Stimulated activated CD4-positive, alpha-beta T cell treated with anti-CD3 and anti-CD28 coated beads, Interleukin-2, amount 100 ng/mL, for 24 hours (primary cell): ENCODE results near the gene DGCR2.
"Not testable (repeated sequence)": the region's sequence is repeated elsewhere in the genome, so short reads cannot be mapped to it uniquely, and the experiment has no call there.

Experiments
- DNase-seq, 2 donors: peaks; one replicate each; pipeline ENCODE4 v3.0.0-alpha.2; 2020

DGCR2 gene

DNA sequence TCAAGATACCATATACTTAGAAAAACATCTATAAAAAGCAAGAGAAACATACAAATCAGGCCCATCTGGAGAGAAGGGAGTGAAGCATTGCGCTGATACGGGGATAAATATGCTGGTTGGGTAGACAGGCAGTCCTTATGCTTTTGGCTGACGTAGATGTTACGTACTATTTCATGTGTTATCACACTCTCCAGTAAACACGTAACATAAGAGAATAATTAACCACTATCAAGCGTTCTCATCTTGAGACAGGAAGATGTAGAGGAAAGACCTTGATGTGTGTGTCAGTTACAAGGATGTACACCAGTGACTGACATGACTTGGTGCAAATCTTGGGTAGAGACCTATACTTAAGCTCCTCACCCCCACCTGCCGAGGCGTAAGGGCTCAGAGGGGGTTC is 99.5 kb downstream of the DGCR2 start:
- no peak for DNase-seq

DNA sequence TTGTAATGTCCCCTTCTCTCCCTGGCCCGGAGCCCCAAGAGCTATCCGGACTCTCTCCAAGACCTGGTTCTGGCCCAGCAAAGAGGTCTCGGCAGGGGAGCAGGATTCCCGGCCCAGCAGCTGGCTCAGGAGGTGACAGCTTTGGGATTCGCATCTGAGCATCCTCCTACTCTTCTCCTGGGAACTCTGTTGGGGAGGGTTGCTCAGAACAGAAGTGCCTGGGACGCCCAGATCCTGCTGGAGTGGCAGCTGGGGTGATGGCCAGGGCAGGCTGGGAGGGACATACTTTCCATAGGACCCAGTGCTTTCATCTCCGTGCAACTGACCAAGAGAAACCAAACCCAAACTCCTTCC is 102.6 kb downstream of the DGCR2 start:
- no peak for DNase-seq

DNA sequence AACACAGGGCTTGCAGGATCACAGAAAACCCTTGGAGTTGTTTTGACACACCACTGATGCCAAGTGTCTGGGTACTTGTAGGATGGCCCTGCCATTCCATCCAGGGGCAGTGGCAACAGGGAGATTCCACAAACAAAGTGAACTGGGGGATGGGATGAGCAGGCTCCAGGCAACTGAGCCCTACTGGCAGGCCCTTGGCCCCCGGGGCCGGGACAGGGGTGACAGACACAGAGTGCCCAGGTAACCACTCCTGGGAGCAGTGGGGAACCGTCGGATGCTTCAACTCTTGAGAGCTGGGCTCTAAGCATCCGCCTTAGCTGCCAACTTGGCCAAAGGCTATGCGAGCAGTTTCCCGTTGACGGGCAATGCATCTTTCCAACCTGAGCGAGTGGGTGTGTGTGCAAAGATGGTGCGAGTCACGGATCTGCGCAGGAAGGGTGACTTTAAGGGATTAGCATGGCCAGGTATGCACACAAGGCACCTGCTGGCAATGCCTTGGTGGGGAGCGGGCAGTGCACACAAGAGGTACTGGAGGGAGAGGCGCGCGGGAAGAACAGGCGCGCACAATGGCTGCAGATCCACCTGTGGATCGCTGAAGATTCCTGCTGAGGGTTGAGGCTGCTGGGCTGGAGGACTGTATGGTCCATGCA is 103.1 kb downstream of the DGCR2 start:
- no peak for DNase-seq

DNA sequence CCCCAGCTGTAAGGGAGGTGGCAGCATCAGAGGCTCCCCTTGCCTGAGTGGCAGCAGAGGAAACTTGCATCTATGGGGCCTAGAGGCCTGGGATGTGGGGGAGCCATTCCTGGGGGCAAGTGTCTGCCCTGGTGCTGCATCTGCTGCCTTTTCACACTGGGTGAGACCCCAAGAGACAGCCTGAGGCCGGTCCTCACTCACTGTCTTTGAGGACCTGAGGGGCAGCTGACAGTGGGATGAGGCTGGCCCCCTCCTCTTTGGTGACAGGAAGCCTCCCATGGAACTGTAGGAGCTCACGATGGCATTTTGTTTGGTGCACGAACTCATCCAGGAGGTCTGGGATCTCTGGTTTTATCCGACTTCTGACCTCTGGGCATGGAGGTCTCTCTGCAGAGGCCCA is 104.0 kb downstream of the DGCR2 start:
- no peak for DNase-seq

DNA sequence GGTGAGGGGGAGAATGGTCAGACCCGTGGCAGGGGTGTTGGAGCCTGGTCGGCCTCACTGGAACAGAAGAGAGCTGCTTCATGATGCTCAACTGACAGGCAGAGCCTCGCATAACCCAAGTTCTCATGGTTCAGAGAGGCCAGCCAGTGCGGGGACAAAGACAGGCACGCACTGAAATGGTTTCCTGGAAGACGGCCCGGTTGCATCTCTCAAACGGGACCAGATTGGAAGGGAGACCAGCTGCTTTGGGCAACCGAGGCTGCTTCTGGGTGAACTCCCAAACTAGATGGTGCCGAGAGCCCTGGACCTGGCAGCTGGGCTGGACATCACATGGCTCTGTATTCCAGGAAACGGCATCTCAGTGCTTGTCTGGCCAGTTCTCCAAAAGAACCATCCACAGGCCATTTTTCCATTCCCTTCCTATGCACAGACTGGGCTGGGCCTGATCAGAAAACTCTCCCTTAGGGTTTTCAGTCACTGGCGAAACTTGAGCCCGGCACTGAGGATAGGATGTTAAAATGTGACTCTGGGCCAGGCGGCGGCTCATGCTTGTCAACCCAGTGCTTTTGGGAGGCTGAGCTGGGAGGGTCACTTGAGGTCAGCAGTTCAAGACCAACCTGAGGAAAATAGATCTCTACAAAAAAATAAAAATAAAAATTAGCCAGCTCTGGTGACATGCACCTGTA is 106.0 kb downstream of the DGCR2 start:
- DNase-seq, result no peak

DNA sequence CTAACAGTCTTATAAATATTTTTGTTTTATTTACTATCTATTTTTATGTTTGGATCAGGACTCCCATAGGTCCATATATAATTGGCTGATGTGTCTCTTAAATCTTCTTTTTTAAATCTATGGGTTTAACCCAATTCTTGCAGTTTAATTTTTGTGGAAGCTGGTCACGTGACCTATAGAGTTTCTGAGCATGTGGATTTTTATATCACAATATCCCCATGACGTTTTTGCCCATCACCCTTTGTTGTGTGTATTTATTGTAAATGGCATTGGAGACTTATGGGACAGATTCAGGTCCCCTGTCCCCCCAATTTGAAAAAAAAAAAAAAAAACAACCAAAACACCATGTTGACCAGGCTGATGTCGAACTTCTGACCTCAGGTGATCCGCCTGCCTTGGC is 107.3 kb downstream of the DGCR2 start:
- no peak for DNase-seq

DNA sequence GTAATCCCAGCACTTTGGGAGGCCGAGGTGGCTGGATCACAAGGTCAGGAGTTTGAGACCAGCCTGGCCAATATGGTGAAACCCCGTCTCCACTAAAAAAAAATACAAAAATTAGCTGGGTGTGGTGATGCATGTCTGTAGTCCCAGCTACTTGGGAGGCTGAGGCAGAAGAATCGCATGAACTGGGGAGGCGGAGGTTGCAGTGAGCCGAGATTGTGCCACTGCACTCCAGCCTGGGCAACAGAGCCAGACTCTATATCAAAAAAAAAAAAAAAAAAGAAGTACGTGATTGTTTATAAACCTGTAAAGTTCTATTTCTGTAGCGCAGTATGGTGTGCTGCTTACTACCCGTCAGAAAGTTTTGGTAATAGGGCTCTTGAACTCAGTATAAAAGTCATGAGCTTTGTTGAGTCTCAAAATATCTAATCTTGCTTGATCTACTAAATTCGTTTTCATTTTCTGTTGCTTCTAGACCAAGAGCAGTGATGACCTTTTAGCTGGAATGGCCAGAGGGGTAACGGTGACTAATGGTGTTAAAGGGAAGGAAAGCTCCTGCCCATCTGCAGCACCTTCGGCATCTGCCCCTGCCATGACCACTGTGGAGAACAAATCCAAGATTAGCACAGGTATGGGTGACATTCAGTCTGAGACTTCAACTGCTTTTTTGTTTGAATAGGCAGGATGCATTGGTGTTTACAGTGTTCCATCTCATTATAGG is 108.2 kb downstream of the DGCR2 start:
- not testable (repeated sequence) for DNase-seq

DNA sequence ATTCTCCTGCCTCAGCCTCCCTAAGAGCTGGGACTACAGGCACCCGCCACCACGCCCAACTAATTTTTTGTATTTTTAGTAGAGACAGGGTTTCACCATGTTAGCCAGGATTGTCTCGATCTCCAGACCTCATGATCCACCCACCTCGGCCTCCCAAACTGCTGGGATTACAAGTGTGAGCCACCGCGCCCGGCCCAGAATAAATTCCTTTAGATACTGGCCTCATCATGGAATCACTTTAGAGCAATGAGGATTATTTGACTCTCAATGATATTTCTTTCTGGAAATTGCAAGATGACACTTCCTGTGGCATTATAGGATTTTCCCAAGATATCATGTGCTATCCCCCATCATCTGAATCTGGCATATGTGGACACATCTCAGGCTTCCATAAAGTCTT is 108.8 kb downstream of the DGCR2 start:
- not testable (repeated sequence) for DNase-seq

DNA sequence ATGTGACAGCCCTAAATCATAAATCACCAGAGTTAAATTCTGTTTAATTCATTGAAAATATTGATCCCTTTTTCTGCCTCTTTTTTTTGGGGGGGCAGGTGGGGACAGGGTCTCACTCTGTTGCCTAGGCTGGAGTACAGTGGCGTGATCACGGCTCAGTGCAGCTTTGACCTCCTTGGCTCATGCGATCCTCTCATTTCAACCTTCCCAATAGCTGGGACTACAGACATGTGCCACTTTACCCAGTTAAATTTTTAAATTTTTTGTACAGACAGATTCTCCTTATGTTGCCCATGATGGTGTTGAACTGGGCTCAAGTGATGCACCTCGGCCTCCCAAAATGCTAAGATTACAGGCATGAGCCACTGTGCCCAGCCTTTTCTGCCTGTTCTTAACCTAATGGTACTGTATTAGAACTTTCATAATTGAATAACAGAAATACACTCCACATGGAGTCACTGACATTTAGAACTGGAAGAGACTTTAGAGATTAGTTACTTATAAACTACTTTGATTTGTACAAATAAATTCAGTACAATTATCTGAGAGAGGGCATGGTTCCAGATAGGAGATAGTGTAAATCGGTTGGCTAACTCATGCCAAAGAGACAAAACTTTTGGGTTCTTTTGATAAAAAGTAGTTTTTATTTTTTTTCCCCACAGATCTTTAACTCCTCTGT is 109.8 kb downstream of the DGCR2 start:
- DNase-seq, result no peak

DNA sequence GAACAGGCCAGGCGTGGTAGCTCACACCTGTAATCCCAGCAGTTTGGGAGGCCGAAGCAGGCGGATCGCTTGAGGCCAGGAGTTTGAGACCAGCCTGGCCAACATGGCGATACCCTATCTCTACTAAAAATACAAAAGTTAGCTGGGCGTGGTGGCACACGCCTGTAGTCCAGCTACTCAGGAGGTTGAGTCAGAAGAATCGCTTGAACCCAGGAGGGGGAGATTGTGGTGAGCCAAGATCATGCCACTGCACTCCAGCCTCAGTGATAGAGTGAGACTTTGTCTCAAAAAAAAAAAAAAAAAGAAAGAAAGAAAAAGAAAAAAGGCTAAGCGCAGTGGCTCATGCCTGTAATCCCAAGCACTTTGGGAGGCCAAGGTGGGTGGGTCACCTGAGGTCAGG is 110.6 kb downstream of the DGCR2 start:
- DNase-seq, result not testable (repeated sequence)

DNA sequence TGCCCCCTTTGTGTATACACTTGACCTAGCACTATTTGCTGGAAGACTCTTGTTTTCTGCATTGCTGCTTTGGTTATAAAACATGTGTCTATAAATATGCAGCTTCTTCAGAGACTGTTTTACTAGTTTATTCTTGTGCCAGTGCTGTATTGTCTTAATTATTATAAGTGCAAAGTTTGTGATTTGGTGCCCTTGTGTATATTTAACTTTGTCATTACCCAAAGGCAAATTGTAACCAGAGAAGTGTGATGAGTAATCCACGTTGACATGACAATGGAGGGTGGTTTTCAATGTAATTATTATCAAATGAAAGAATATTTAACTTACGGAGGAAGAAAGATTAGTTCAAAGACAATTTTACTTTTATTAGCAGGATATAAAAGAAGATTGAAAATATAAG is 111.1 kb downstream of the DGCR2 start:
- no peak for DNase-seq

DNA sequence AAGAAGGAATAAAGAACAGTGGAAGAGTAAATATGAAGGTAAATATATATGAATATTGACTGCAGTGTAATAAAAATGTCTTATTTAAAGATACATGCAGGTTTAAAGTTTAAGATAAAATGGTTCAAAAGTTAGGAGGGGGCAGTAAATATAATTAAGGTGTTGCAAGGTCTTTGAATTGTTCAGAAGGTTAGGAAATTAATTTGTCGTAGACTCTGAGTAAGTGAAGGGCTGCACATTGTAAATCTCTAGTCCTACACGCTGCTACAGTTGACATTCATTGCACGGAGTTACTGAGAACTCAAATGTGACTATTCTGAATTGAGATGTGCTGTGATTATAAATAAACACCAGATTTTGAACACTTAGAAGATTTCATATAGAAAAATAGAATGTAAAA is 116.3 kb downstream of the DGCR2 start:
- DNase-seq, result no peak

DNA sequence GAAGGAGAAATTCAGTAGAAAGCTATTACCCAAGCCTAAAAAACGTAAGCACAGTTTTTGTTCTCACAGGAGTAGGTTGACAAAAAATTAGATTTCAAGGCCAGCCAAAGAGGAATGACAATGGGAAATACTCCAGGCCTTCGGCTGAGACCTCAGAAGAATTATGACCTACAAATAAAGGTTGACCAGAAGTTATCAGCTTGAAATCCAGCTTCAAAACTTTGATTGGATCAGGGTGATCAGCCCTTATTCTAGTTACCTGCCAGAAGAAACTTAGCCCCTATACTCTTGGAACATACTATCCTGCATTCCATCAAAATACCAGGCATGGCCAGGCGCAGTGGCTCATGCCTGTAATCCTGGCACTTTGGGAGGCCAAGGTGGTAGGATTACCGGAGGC is 117.7 kb downstream of the DGCR2 start:
- no peak for DNase-seq

DNA sequence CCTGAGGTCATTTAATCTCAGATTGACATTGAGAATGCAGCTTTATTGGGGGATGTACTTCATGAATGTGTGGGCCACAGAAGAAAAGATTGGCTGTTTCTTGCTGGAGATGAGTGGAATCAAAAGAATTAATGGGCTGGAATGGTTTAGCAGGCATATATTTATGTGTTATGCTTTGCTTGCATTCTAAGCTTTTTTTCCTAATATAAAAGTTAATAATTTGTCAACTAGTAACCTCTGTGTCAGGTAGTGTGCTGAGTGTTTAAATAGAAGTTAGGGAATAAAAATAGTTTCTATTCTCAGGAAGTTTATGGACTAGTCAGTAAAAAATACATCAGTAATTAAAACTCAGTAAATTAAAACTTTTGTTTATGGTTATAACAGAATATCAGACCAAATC is 118.7 kb downstream of the DGCR2 start:
- no peak for DNase-seq

DNA sequence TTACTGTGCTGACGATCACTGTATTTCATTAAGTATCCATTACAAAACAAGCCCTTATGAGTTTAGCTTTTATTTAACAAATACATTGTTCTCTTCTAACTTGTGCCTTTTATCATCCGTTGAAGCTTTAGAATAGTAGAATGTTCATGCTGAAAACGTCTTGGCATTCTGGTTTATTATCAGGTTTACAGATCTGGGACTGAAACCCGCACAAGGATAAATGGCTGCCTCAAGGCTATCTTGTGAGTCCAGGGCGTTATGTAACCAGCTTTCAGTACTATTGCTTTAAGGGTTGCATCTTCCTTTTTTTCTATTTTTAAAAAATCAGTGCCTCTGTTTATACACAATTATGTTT is 119.6 kb downstream of the DGCR2 start:
- DNase-seq, result no peak

DNA sequence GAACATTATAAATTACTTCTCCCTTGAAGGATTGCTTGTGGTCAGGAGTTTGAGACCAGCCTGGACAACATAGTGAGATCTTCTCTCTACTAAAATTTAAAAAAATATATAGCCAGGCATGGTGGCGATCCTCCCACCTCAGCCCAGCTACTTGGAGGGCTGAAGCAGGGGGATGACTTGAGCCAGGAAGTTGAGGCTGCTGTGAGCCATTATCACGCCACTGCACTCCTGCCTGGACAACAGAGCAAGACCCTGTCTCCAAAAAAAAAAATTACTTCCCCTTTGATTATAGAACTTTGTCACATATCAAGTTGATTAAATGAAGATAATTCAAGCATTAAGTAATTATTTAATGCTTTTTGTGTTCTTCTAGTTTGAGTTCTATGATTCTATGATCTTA is 121.0 kb downstream of the DGCR2 start:
- no peak for DNase-seq

DNA sequence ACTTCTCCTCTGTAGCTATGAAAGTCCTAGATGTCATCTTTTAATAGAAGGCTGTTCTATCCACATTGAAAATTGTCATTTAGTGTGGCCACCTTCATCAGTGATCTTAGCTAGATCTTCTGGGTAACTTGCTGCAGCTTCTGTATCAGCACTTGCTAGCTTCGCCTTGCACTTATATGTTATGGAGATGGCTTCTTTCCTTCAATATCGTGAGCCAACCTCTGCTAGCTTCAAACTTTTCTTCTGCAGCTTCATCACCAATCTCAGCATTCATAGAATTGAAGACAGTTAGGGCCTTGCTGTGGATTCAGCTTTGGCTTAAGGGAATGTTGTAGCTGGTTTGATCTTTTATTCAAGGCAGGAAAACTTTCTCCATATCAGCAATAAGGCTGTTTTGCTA is 122.1 kb downstream of the DGCR2 start:
- not testable (repeated sequence) for DNase-seq

DNA sequence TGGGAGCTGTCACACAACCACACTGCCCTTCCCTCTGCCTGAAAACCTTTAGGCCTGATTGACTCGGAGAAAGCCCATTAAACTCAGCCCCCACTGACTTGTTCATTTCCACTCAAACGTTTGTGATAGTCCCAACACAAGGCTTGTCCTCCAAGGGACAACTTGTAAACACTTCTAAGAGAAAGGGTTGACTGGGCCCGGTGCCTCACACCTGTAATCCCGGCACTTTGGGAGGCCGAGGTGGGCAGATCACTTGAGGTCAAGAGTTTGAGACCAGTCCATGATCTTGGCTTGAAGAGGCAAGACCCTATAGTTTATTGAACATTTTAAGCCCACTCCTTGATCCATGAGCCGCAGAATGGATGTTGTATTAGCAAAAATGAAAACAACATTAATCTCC is 122.8 kb downstream of the DGCR2 start:
- no peak for DNase-seq

DNA sequence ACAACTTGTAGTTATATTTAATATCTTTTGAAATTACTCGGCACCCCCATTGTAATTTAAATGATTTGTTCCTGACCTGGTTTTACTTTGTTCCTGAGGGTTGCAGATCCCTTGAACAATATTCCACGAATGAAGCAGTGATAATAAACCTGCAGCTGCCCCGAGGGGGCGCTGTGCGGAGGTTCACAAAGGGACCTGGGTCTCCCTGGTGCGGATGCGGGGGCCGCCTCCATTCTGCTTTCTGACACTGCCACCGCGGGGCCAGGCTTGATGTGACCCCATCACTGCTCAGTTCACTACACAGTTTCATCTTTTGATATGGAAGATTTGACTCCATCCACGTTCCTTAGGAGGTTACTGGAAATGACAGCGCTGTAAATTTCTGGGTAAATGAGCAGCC is 123.2 kb downstream of the DGCR2 start:
- peak in 1 of 2 donors; percentile 37 for DNase-seq

DNA sequence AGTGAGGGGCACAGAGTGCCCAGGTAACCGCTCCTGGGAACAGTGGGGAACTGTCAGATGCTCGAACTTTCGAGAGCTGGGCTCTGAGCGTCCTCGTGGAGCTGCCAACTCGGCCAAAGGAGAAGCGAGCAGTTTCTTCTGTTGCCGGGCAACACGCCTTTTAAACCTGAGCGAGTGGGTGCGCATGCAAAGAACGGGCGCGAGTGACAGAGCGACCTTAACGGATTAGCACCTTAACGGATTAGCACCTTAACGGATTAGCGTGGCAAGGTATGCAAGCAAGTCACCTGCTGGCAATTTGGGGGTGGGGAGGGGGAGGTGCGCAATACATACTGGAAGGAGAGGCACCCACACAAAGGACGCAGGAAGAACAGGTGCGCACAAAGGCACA is 124.3 kb downstream of the DGCR2 start:
- DNase-seq, result no peak

DNA sequence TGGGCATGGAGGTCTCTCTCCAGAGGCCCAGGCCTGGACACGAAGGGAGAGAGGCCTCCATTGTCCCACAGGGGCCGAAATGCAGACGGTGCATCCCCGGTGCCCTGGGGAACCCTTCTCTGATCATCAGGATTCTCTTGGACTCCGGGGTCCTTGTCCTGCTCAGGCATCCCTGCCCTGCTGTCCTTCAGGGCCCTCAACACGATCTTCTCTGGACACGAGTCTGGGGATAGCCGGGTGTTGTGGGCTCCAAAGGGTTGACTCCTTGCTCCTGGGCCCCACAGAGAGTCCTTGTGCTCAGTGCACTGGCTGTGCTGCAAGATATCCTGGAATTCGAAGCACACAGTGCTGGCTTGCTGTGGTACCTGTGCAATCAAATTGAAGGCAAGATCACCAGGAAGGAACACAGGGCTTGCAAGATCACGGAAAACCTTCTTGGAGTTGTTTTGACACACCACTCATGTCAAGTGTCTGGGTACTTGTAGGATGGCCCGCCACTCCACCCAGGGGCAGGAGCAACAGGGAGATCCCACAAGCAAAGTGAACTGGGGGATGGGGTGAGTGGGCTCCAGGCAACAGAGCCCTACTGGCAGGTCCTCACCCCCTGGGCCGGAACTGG is 124.8 kb downstream of the DGCR2 start:
- DNase-seq, result no peak

DNA sequence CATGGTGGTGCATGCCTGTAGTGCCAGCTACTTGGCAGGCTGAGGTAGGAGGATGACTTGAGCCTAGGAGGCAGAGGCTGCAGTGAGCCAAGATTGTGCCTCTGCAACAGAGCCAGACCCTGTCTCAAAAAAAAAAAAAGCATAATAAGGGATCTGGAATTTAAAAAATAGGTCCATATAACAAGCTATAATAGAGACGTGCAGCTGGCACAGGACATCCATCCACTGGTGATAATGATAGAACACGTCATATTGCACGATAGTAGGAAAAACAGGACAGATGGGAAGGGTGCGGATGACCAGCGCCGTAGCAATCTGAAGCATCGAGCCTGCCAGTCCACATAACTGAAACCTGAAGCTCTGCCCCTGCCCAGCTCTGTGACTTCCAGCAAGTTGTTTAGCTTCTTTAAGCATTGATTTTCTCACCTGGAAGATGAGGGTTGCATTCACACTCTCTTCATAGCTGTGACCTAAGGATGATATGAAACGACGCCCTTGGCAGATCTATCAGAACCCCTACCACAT is 125.8 kb downstream of the DGCR2 start:
- no peak for DNase-seq

DNA sequence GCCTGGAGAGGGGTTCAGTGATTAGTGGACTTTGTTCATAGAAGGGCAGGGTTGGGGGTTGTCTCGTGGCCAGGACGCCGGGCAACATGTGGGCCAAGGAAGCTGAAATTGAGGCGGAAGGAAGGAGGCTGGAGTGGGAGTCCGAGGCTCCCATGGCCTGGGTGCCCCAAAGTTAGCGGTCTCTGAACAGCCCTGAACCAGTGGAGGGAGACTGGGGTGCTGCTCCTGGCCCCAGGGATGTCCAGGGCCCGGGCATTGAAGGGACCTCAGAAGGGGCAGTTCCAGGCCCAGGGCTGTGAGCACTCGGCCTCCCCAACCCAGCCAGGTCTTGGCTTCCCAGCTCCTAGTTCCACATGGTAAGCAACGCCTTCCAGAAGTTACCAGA is 126.9 kb downstream of the DGCR2 start:
- no peak for DNase-seq
